IMR-90 (cell line): ENCODE measurements around the gene DPF1. TPM values are rescaled to one million over a fixed set of nuclear protein-coding genes. Genes with fewer than 3 reads are reported as not detected.

ENCODE experiments used
- ATAC-seq: fragments of 200-7000 bp; cut with Tn5 transposase; 2 replicates; pipeline ENCODE4 v1.9.1; 2020; ENCODE audit warnings: low read depth, mild to moderate bottlenecking, moderate library complexity
- BruUV-seq: library from RNA; stranded (reverse); fragments of 400-500 nt; replicated peaks from 2 replicates; lab custom pipeline; 2021; lab: Mats Ljungman, UMichigan
- CTCF ChIA-PET: fragments of 300-600 bp; formaldehyde crosslinking; extraction: SDS; loops from one replicate; lab custom pipeline; 2021; ENCODE audit warnings: antibody characterized with exemption; lab: Yijun Ruan, JAX
- POLR2A ChIA-PET: fragments of 300-600 bp; sonication (Branson Sonifier 250); formaldehyde crosslinking; loops from one replicate; lab custom pipeline; 2022; ENCODE audit warnings: antibody characterized with exemption; ENCODE audit not compliant: unreplicated experiment; lab: Charles Lee
- DNase-seq: peaks from one replicate; pipeline ENCODE4 v3.0.0; 2013
- H2AFZ ChIP-seq: replicated peaks from 2 replicates; pipeline ENCODE3; 2013; ENCODE audit warnings: low read length, mild to moderate bottlenecking; ENCODE audit not compliant: poor library complexity
- H2AK5ac ChIP-seq: 2 replicates; pipeline ENCODE4 v1.6.1; 2013; ENCODE audit warnings: low read depth, low read length, inconsistent platforms
- H2AK9ac ChIP-seq: replicated peaks from 2 replicates; pipeline ENCODE3; 2013; ENCODE audit warnings: mild to moderate bottlenecking, low read depth, low read length, moderate library complexity; ENCODE audit not compliant: poor library complexity
- H2BK120ac ChIP-seq: 2 replicates; pipeline ENCODE4 v1.6.1; 2013; ENCODE audit warnings: low read depth, low read length, inconsistent platforms
- H2BK15ac ChIP-seq: 3 replicates; pipeline ENCODE4 v1.6.1; 2013; ENCODE audit warnings: low read depth, low read length, inconsistent platforms
- H2BK20ac ChIP-seq: 2 replicates; pipeline ENCODE4 v1.6.1; 2013; ENCODE audit warnings: low read depth, mild to moderate bottlenecking, inconsistent platforms, low read length, moderate library complexity
- H2BK5ac ChIP-seq: 2 replicates; pipeline ENCODE4 v1.6.1; 2013; ENCODE audit warnings: mild to moderate bottlenecking, low read depth, low read length, inconsistent platforms; ENCODE audit not compliant: poor library complexity, severe bottlenecking
- H3K14ac ChIP-seq: replicated peaks from 2 replicates; pipeline ENCODE4 v1.6.1; 2013; ENCODE audit warnings: low read depth, low read length, inconsistent platforms
- H3K18ac ChIP-seq: 2 replicates; pipeline ENCODE4 v1.6.1; 2013; ENCODE audit warnings: low read depth, low read length, control low read depth
- H3K23ac ChIP-seq: 2 replicates; pipeline ENCODE4 v1.6.1; 2013; ENCODE audit warnings: low read depth, low read length, inconsistent platforms
- H3K27ac ChIP-seq: 2 replicates; pipeline ENCODE4 v1.5.1; 2013; ENCODE audit warnings: mild to moderate bottlenecking, control low read depth, low read length; ENCODE audit not compliant: insufficient read depth
- H3K27me3 ChIP-seq: 2 replicates; pipeline ENCODE4 v1.6.1; 2013; ENCODE audit warnings: low read length; ENCODE audit not compliant: control insufficient read depth, insufficient read depth
- H3K36me3 ChIP-seq: 2 replicates; pipeline ENCODE4 v1.6.1; 2013; ENCODE audit warnings: low read length, mixed read lengths; ENCODE audit not compliant: control insufficient read depth, insufficient read depth
- H3K4ac ChIP-seq: 2 replicates; pipeline ENCODE4 v1.6.1; 2013; ENCODE audit warnings: low read depth, low read length, inconsistent platforms
- H3K4me1 ChIP-seq: 2 replicates; pipeline ENCODE4 v1.6.1; 2013; ENCODE audit warnings: low read length, mixed read lengths; ENCODE audit not compliant: control insufficient read depth, insufficient read depth
- H3K4me2 ChIP-seq: 2 replicates; pipeline ENCODE4 v1.6.1; 2013; ENCODE audit warnings: low read depth, mild to moderate bottlenecking, control low read depth, low read length, moderate library complexity
- H3K4me3 ChIP-seq: 2 replicates; pipeline ENCODE4 v1.5.1; 2013; ENCODE audit warnings: low read depth, mild to moderate bottlenecking, control low read depth, low read length, moderate library complexity; ENCODE audit not compliant: insufficient read depth
- H3K56ac ChIP-seq: 2 replicates; pipeline ENCODE4 v1.6.1; 2013; ENCODE audit warnings: low read length, inconsistent platforms; ENCODE audit not compliant: insufficient read depth; ENCODE audit errors: extremely low read depth
- H3K79me1 ChIP-seq, 2 experiments: 2 replicates each; pipeline ENCODE4 v1.6.1; 2013; ENCODE audit warnings: low read length in 2 of 2, inconsistent platforms in 1 of 2, low read depth in 1 of 2
- H3K9ac ChIP-seq: 2 replicates; pipeline ENCODE4 v1.6.1; 2013; ENCODE audit warnings: low read depth, low read length, control low read depth
- H3K9me1 ChIP-seq: 2 replicates; pipeline ENCODE4 v1.6.1; 2013; ENCODE audit warnings: low read length, inconsistent platforms; ENCODE audit not compliant: insufficient read depth
- H3K9me3 ChIP-seq: 2 replicates; pipeline ENCODE4 v1.6.1; 2013; ENCODE audit warnings: low read length; ENCODE audit not compliant: control insufficient read depth, insufficient read depth
- H4K20me1 ChIP-seq: 2 replicates; pipeline ENCODE4 v1.6.1; 2013; ENCODE audit warnings: low read length, inconsistent platforms; ENCODE audit not compliant: insufficient read depth
- H4K5ac ChIP-seq: 2 replicates; pipeline ENCODE4 v1.6.1; 2013; ENCODE audit warnings: mild to moderate bottlenecking, low read depth, low read length, control low read depth
- H4K8ac ChIP-seq, 2 experiments: 2 replicates each; pipeline ENCODE4 v1.6.1; 2013; ENCODE audit warnings: low read depth in 2 of 2, low read length in 2 of 2, control low read depth in 1 of 2, inconsistent platforms in 1 of 2
- H4K91ac ChIP-seq: 2 replicates; pipeline ENCODE4 v1.6.1; 2013; ENCODE audit warnings: low read depth, low read length, inconsistent platforms; ENCODE audit not compliant: insufficient read depth
- BHLHE40 ChIP-seq: fragments of 150-350 bp; IDR thresholded peaks from 2 replicates; pipeline ENCODE4 v1.6.1; 2016; ENCODE audit warnings: mild to moderate bottlenecking, low read depth, low read length
- CTCF ChIP-seq: conservative IDR thresholded peaks from 2 replicates; pipeline ENCODE4 v1.5.1; 2012; ENCODE audit warnings: mild to moderate bottlenecking, low read depth, low read length, improper control_type of control experiment
- MAFK ChIP-seq: IDR thresholded peaks from 2 replicates; pipeline ENCODE4 v1.6.1; 2012; ENCODE audit warnings: low read depth, low read length, improper control_type of control experiment
- MAZ ChIP-seq: IDR thresholded peaks from 2 replicates; pipeline ENCODE4 v1.6.1; 2012; ENCODE audit warnings: low read depth, mild to moderate bottlenecking, low read length, improper control_type of control experiment, moderate library complexity, borderline replicate concordance
- RFX5 ChIP-seq: IDR thresholded peaks from 2 replicates; pipeline ENCODE4 v1.8.0; 2012; ENCODE audit warnings: low read depth, mild to moderate bottlenecking, low read length, moderate library complexity
- SMC3 ChIP-seq: fragments of 150-350 bp; IDR thresholded peaks from 2 replicates; pipeline ENCODE4 v1.6.1; 2016; ENCODE audit warnings: low read depth, mild to moderate bottlenecking, antibody characterized with exemption, low read length, moderate library complexity
- WGBS, 2 experiments: methylation state at CpG; one replicate each; pipeline versions ENCODE4 v1.1.5 to v1.1.7; 2013; ENCODE audit warnings: missing lambda C conversion rate in 2 of 2; ENCODE audit not compliant: insufficient read length in 1 of 2; ENCODE audit errors: extremely low coverage in 2 of 2; 5-methylcytosine and 5-hydroxymethylcytosine counted together
- dilution Hi-C: fragments of 300-500 bp; cut with HindIII; formaldehyde crosslinking; loops from one replicate; pipeline ENCODE4 v1.14.3; 2018; ENCODE audit warnings: low sequenced_read_pairs; ENCODE audit not compliant: unreplicated experiment
- in situ Hi-C: fragments of 300-500 bp; cut with MboI; formaldehyde crosslinking; loops from 3 replicates; pipeline ENCODE4 v1.14.3; 2019; ENCODE audit warnings: low sequenced_read_pairs, inconsistent platforms, mixed read lengths
- intact Hi-C: fragments of 100-400 bp; cut with micrococcal nuclease; formaldehyde crosslinking; loops from 2 replicates; pipeline ENCODE4 v1.10.0; 2022
- polyA plus RNA-seq, 3 experiments: library from polyadenylated mRNA; depleted of rRNA; stranded (reverse); fragments of >200 nt; gene quantifications; 2 replicates each; pipeline ENCODE4 v1.2.3, GENCODE V29; 2012; ENCODE audit warnings: low replicate concordance in 1 of 3
- total RNA-seq: library from RNA; depleted of rRNA; stranded (reverse); fragments of >200 nt; gene quantifications from 2 replicates; pipeline ENCODE4 v1.2.3, GENCODE V29; 2012
- TF ChIP-seq, protein P1 (sequence below): fragments of 150-350 bp; IDR thresholded peaks from 2 replicates; pipeline ENCODE4 v1.6.1; 2017; ENCODE audit warnings: mild to moderate bottlenecking, antibody characterized with exemption, low read length, low read depth

Gene DPF1
- total and polyA plus RNA-seq, 2 of the 4 experiments (the other 2 are of a cell fraction): 3.2 to 5.5 TPM

DNA sequence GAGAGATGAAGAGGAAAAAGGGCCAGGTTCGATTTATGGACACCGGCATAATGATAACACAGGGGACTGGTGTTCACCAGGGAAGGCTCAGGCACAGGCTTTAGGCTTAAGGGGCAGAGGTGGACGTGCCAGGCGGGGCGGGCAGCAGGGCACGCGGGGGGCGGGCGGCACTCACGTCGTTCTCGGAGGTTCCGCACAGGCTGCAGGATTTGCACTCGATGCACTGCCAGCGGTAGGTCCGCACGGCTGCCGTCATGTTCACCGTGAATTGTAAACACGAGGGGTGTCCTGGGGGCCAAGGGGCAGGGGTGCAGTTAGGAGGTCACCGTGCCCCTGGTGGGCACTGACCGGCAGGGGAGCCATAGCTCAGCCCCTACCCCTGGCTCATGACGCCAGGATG, 10.6 kb downstream of the DPF1 start:
- H3K4ac ChIP-seq: no peak overlapping the region
- H4K20me1 ChIP-seq: peaks cover 14% of the 10 kb centered on the region
- no peak overlapping the region for H3K18ac ChIP-seq
- ChIA-PET CTCF (no interaction called here), POLR2A (no interaction called here)
- in situ Hi-C loops (no loop called here), intact Hi-C loops (no loop called here), dilution Hi-C loops (no loop called here)
- H4K8ac ChIP-seq: no peak overlapping the region
- DNase-seq: no peak
- H2BK120ac ChIP-seq: no peak overlapping the region
- H3K27me3 ChIP-seq: no peaks in the 10 kb centered on the region
- H3K23ac ChIP-seq: no peak overlapping the region
- peaks cover 2% of the 10 kb centered on the region; the same call in 1 of the 2 replicates for H3K36me3 ChIP-seq
- H2BK15ac ChIP-seq: no peak overlapping the region
- peaks cover 0 to 9% of the 10 kb centered on the region in 2 experiments; a peak in 2 of 4 replicates for H3K79me1 ChIP-seq
- H2BK20ac ChIP-seq: no peak overlapping the region
- no peak for ATAC-seq
- peaks cover 14% of the 10 kb centered on the region for H3K4me1 ChIP-seq
- H3K14ac ChIP-seq: no peak overlapping the region
- H3K27ac ChIP-seq: no peak overlapping the region
- H3K4me3 ChIP-seq: no peak overlapping the region
- peaks cover 9% of the 10 kb centered on the region for H3K9me1 ChIP-seq
- H3K9me3 ChIP-seq: no peaks in the 10 kb centered on the region
- no peak overlapping the region for H4K91ac ChIP-seq
- H4K5ac ChIP-seq: no peak overlapping the region
- H2AK5ac ChIP-seq: no peak overlapping the region
- no peak for TF ChIP-seq RFX5
- no peak for TF ChIP-seq SMC3
- no peak for TF ChIP-seq MAFK
- TF ChIP-seq, protein P1, sequence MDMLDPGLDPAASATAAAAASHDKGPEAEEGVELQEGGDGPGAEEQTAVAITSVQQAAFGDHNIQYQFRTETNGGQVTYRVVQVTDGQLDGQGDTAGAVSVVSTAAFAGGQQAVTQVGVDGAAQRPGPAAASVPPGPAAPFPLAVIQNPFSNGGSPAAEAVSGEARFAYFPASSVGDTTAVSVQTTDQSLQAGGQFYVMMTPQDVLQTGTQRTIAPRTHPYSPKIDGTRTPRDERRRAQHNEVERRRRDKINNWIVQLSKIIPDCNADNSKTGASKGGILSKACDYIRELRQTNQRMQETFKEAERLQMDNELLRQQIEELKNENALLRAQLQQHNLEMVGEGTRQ: no peak
- no peak for TF ChIP-seq BHLHE40
- TF ChIP-seq MAZ: no peak
- TF ChIP-seq CTCF: no peak
- H3K4me2 ChIP-seq: no peak overlapping the region
- no peak overlapping the region for H2BK5ac ChIP-seq
- no peak overlapping the region for H2AFZ ChIP-seq
- no peak overlapping the region for H3K56ac ChIP-seq
- H2AK9ac ChIP-seq: no peak overlapping the region
- WGBS, 2 experiments: 84% methylated on average over 14 of the region's 23 CpGs; no CpG with 5 or more reads in 1 of the 2 experiments
- BruUV-seq: no TSS peak
- H3K9ac ChIP-seq: no peak overlapping the region
